ENCODE data around the gene RNF182.

- TF ChIP-seq EP300 (IDR thresholded peaks at IDR 0.05) = no peak
- TF ChIP-seq CHD4 (IDR thresholded peaks at IDR 0.05; ENCODE audit: borderline replicate concordance) = no peak
- no peak for TF ChIP-seq EHF (CRISPR knock-in tag; IDR thresholded peaks at IDR 0.05)
- TF ChIP-seq SMC3 (IDR thresholded peaks at IDR 0.05) = no peak
- TF ChIP-seq, protein P1, sequence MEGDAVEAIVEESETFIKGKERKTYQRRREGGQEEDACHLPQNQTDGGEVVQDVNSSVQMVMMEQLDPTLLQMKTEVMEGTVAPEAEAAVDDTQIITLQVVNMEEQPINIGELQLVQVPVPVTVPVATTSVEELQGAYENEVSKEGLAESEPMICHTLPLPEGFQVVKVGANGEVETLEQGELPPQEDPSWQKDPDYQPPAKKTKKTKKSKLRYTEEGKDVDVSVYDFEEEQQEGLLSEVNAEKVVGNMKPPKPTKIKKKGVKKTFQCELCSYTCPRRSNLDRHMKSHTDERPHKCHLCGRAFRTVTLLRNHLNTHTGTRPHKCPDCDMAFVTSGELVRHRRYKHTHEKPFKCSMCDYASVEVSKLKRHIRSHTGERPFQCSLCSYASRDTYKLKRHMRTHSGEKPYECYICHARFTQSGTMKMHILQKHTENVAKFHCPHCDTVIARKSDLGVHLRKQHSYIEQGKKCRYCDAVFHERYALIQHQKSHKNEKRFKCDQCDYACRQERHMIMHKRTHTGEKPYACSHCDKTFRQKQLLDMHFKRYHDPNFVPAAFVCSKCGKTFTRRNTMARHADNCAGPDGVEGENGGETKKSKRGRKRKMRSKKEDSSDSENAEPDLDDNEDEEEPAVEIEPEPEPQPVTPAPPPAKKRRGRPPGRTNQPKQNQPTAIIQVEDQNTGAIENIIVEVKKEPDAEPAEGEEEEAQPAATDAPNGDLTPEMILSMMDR (IDR thresholded peaks at IDR 0.05) = no peak
- TF ChIP-seq CHD2 (IDR thresholded peaks at IDR 0.05; ENCODE audit: low read length, partially characterized antibody) = no peak
- TF ChIP-seq POLR2A (IDR thresholded peaks at IDR 0.05; ENCODE audit: low read length) = no peak
- no peak for TF ChIP-seq PBX3 (IDR thresholded peaks at IDR 0.05)
- TF ChIP-seq PHF8 (IDR thresholded peaks at IDR 0.05; ENCODE audit: borderline replicate concordance, low read depth) = no peak
- no peak for TF ChIP-seq ZC3H11A (IDR thresholded peaks at IDR 0.05)
- no peak for TF ChIP-seq NFE2L2 (conservative IDR thresholded peaks at IDR 0.05; ENCODE audit: low read length)
- TF ChIP-seq, protein P2, sequence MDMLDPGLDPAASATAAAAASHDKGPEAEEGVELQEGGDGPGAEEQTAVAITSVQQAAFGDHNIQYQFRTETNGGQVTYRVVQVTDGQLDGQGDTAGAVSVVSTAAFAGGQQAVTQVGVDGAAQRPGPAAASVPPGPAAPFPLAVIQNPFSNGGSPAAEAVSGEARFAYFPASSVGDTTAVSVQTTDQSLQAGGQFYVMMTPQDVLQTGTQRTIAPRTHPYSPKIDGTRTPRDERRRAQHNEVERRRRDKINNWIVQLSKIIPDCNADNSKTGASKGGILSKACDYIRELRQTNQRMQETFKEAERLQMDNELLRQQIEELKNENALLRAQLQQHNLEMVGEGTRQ (IDR thresholded peaks at IDR 0.05) = no peak
Observed at GRCh38 chr6:13943943-13944342, 19.2 kb downstream of the RNF182 start.

Measured in A549 (cell line).